Epithelial cell of esophagus (primary cell): ENCODE results near the gene TEX52.

Experiments used
- DNase-seq: peaks from one replicate; pipeline ENCODE4 v3.0.0; 2010; ENCODE audit warnings: low read depth
- H3K4me3 ChIP-seq: 2 replicates; pipeline ENCODE4 v1.5.1; 2011; ENCODE audit warnings: mild to moderate bottlenecking, low read length, control low read depth
- TF ChIP-seq, protein P1 (sequence below): IDR thresholded peaks from 2 replicates; pipeline ENCODE4 v1.5.1; 2011; ENCODE audit warnings: low read depth, mild to moderate bottlenecking, low read length, control low read depth, inconsistent platforms; ENCODE audit not compliant: insufficient read depth; ENCODE audit errors: missing control alignments

TEX52 gene

DNA sequence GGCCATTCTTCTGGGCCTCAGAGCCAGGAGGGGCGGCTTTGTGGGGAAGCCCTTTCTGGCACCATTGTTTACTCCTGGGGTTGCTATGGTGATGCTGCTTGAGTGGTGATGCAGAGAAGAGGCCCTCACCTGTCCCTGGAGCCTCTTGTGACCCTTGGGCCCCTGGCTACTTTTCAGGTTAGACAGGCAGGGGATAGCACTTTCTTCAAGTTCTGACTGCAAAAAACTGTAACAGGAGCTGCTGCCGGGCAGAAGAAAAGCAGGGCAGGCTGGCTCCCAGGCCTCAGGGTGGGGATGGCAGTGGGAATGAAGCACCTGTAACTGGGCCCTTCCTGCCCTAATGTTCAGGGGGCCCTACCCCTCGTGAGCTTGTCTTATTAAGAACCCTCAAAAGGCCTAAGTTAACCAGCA is at the start of gene TEX52:
TEX52 (minus strand) TSS at position 19 of the 411 bp plus-strand sequence; CDS start at position 6, 13 bp downstream.
- no peak for DNase-seq

DNA sequence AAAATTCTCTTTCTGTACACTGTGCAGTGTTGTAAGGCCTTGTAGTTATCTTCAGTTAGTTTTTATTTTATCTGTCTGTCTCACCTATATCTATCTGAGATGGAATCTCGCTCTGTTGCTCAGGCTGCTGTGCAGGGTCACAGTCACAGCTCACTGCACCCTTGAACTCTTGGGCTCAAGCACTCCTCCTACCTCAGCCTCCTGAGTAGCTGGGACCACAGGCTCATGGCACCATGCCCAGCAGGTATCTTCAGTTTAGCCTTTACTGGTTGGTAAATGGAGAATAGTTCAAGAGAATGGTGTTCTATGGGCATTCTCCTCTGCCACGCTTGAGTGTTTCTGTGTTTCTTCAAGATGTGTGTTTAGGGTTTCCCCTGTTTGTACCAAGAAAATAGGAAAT is 47.4 kb upstream of the TEX52 start:
- no peak overlapping the region for H3K4me3 ChIP-seq
- TF ChIP-seq, protein P1, sequence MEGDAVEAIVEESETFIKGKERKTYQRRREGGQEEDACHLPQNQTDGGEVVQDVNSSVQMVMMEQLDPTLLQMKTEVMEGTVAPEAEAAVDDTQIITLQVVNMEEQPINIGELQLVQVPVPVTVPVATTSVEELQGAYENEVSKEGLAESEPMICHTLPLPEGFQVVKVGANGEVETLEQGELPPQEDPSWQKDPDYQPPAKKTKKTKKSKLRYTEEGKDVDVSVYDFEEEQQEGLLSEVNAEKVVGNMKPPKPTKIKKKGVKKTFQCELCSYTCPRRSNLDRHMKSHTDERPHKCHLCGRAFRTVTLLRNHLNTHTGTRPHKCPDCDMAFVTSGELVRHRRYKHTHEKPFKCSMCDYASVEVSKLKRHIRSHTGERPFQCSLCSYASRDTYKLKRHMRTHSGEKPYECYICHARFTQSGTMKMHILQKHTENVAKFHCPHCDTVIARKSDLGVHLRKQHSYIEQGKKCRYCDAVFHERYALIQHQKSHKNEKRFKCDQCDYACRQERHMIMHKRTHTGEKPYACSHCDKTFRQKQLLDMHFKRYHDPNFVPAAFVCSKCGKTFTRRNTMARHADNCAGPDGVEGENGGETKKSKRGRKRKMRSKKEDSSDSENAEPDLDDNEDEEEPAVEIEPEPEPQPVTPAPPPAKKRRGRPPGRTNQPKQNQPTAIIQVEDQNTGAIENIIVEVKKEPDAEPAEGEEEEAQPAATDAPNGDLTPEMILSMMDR: no peak
- DNase-seq: no peak

More for the DNA sequence above, at the start of gene TEX52:
- TF ChIP-seq, protein P1: no peak
- no peak within 1 kb of the TSS for H3K4me3 ChIP-seq

DNA sequence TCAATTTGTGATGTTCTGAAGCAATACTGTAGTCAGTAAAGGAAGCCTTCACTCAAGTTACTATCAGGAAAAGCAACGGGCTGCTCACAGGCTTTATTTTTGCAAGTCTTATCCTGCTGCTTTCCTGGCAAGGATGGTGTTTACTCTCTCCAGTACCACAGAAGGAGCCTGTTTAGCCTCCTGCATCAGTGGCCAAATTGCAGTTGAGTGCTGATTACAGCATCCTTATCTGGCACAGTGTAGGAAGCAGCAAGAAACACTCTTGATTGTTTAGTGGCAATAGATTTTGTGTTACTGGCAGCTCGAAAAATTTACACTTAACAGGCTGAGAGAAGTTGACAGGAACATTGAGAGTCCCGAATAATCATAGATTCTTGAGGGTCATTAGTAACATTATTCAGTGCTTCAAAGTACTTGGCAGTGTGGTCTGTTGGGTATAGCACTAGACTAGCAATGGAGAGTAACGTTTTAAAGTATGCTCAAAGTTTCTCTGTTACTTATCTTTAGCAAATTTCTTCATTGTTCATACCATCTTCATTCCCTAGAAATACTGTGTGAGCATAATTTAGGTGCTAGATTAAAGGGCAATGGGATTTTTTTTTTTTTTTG is 45.5 kb upstream of the TEX52 start:
- no peak overlapping the region for H3K4me3 ChIP-seq
- TF ChIP-seq, protein P1: no peak
- peak; percentile 8 for DNase-seq

DNA sequence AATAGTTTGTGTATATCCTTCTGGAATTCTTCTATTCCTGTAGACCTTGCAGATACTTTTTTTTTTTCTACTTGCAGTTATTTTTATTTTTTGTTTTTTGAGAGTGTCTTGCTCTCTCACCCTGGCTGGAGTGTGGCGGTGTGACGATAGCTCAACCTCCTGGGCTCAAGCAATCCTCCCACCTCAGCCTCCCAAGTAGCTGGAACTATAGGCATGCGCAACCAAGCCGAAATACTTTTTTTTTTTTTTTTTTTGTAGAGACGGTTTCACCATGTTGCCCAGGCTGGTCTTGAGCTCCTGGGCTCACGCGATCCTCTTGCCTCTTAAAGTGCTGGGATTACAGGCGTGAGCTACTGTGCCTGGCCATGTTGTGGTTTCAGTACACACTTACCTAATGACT is 43.8 kb upstream of the TEX52 start:
- H3K4me3 ChIP-seq: no peak overlapping the region
- TF ChIP-seq, protein P1: no peak
- DNase-seq: no peak

DNA sequence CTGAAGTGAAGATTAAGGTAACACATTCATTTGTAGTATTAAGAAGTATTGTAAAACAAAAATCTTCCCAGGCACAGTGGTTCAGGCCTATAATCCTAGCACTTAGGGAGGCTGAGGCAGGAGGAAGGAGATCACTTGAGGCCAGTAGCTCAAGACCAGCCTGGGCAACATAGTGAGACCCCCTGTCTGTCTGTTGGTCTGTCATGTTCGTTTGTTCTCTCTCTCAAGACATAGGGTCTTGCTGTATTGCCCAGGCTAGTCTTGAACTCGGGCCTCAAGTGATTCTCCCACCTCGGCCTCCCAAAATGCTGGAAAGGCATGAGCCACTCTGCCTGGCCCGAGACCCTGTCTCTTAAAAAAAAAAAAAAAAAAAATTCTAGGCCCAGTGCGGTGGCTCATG is 40.6 kb upstream of the TEX52 start:
- TF ChIP-seq, protein P1: no peak
- no peak for DNase-seq
- no peak overlapping the region for H3K4me3 ChIP-seq

DNA sequence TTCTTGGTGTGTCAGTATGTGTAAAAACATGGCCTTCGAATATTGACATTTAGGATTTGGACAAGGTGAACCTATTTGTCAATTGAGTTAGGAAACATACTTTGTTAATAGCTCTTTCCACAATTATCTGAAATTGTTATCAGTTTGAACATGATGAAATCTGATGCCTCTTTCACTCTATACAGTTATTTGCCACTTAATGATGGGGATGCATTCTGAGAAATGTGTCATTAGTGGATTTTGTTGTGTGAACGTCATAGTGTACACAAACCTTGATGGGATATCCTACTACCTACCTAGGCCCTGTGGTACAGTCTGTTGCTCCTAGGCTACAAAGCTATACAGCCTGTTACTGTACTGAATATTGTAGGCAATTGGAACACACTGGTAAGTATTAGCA is 38.7 kb upstream of the TEX52 start:
- H3K4me3 ChIP-seq: no peak overlapping the region
- no peak for DNase-seq
- TF ChIP-seq, protein P1: no peak

DNA sequence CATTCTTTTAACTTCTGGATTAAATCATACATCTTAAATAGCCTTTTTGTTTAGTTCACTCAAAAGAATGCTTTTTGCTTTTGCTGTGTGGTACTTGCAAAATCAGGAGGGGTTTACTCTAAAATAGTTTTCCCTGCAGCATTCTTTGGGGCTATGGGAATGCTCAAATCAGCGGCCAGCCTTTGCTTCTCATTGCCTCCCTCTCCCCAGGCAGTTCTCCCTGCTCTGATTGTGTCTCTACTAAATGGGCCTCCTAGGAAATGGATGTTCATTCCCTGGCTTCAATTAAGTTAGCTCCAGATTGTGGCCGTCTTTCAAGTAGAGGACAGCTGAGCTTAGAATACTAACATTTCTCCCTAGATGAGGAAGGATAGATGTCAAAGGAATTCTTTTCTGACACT is 38.2 kb upstream of the TEX52 start:
- DNase-seq: no peak
- TF ChIP-seq, protein P1: no peak
- no peak overlapping the region for H3K4me3 ChIP-seq
